ENCODE results near the gene ZDHHC5. TPM values are rescaled to one million over a fixed set of nuclear protein-coding genes. Genes with fewer than 3 reads are reported as not detected.

Gene ZDHHC5
- total and polyA plus RNA-seq, 12 donors = 22.3 to 56.5 (median 39.9) TPM

- no peak for ATAC-seq
- intact Hi-C loops (cut with DNase I) = loop anchor here in 2 of 10 donors (10.0 kb wide), 2 partner anchors 58 to 768 kb away; no protein-coding TSS in a partner anchor
- Histone ChIP-seq H3K27ac (no peak overlapping the region), H3K27me3 (no peaks in the 10 kb centered on the region), H3K4me3 (no peak overlapping the region), H3K9me3 (no peaks in the 10 kb centered on the region), H3K4me1 (peaks cover 2 to 25% (median 19%) of the 10 kb centered on the region in 9 donors), H3K36me3 (peaks cover 0 to 73% (median 20%) of the 10 kb centered on the region in 9 donors)
- WGBS, 2 donors = 70 to 88% methylated on average over 1 of the region's 1 CpG
- TF ChIP-seq CTCF (IDR thresholded peaks at IDR 0.05) = no peak
- DNase-seq = no peak
Measured at GRCh38 chr11:57746920-57747319, 79.0 kb downstream of the ZDHHC5 start.

Small RNA genes within 50 kb of the gene (microRNA-seq; reads per million reads assigned to microRNA genes)
- 7,407 to 10,140 reads per million in 2 donors for gene MIR130A

Other genes with a start within 250 kb of the ZDHHC5 start
- 10 to 100 TPM; 12.1 to 36.2 (median 19.8) TPM for gene SLC43A3, start 241.0 kb upstream of the ZDHHC5 start, total RNA-seq
- 10 to 100 TPM; 16.6 to 24.7 TPM for gene SLC43A3, start 241.0 kb upstream of the ZDHHC5 start, polyA plus RNA-seq
- 1 to 10 TPM in 3 of 10 donors, under 1 TPM in 7; 0.33 to 1.5 (median 0.87) TPM for gene RTN4RL2, start 207.6 kb upstream of the ZDHHC5 start, total RNA-seq
- 1 to 10 TPM in 1 of 2 donors, under 1 TPM in 1; 0.88 to 1.3 TPM for gene RTN4RL2, start 207.6 kb upstream of the ZDHHC5 start, polyA plus RNA-seq
- gene SLC43A1, start 152.4 kb upstream of the ZDHHC5 start, total RNA-seq = 1 to 10 TPM; 3.4 to 8.9 (median 4.7) TPM
- 10 to 100 TPM in 1 of 2 donors, 1 to 10 TPM in 1; 6.7 to 16.5 TPM for gene SLC43A1, start 152.4 kb upstream of the ZDHHC5 start, polyA plus RNA-seq
- gene TIMM10, start 137.4 kb upstream of the ZDHHC5 start, total RNA-seq = 10 to 100 TPM; 38.0 to 76.6 (median 51.5) TPM
- 100 to 1,000 TPM in 1 of 2 donors, 10 to 100 TPM in 1; 22.9 to 163 TPM for gene TIMM10, start 137.4 kb upstream of the ZDHHC5 start, polyA plus RNA-seq
- not detected for gene SMTNL1, start 130.5 kb upstream of the ZDHHC5 start, total RNA-seq
- not detected for gene SMTNL1, start 130.5 kb upstream of the ZDHHC5 start, polyA plus RNA-seq
- 100 to 1,000 TPM in 1 of 10 donors, 10 to 100 TPM in 8, 1 to 10 TPM in 1; 9.7 to 156 (median 17.7) TPM for gene UBE2L6, start 100.4 kb upstream of the ZDHHC5 start, total RNA-seq
- 10 to 100 TPM; 14.1 to 19.3 TPM for gene UBE2L6, start 100.4 kb upstream of the ZDHHC5 start, polyA plus RNA-seq
- 100 to 1,000 TPM in 4 of 10 donors, 10 to 100 TPM in 6; 39.8 to 197 (median 71.6) TPM for gene SERPING1, start 70.4 kb upstream of the ZDHHC5 start, total RNA-seq
- 100 to 1,000 TPM; 167 to 184 TPM for gene SERPING1, start 70.4 kb upstream of the ZDHHC5 start, polyA plus RNA-seq
- gene YPEL4, start 18.2 kb upstream of the ZDHHC5 start, total RNA-seq = 1 to 10 TPM in 2 of 10 donors, under 1 TPM in 7, not detected in 1; 0.17 to 1.1 (median 0.55) TPM
- gene YPEL4, start 18.2 kb upstream of the ZDHHC5 start, polyA plus RNA-seq = 1 to 10 TPM in 1 of 2 donors, under 1 TPM in 1; 0.43 to 3.4 TPM
- 1 to 10 TPM; 4.0 to 9.0 (median 7.1) TPM for gene CLP1, start 10.4 kb upstream of the ZDHHC5 start, total RNA-seq
- gene CLP1, start 10.4 kb upstream of the ZDHHC5 start, polyA plus RNA-seq = 1 to 10 TPM; 2.9 to 9.0 TPM
- gene MED19, start 44.1 kb downstream of the ZDHHC5 start, total RNA-seq = 1 to 10 TPM; 5.2 to 9.7 (median 8.4) TPM
- gene MED19, start 44.1 kb downstream of the ZDHHC5 start, polyA plus RNA-seq = 10 to 100 TPM in 1 of 2 donors, 1 to 10 TPM in 1; 5.2 to 18.3 TPM
- gene TMX2, start 44.5 kb downstream of the ZDHHC5 start, total RNA-seq = 100 to 1,000 TPM in 1 of 10 donors, 10 to 100 TPM in 9; 58.7 to 103 (median 69.0) TPM
- gene TMX2, start 44.5 kb downstream of the ZDHHC5 start, polyA plus RNA-seq = 100 to 1,000 TPM in 1 of 2 donors, 10 to 100 TPM in 1; 45.4 to 105 TPM
- gene SELENOH, start 73.4 kb downstream of the ZDHHC5 start, total RNA-seq = 10 to 100 TPM; 69.8 to 99.0 (median 77.5) TPM
- 10 to 100 TPM; 76.8 to 93.7 TPM for gene SELENOH, start 73.4 kb downstream of the ZDHHC5 start, polyA plus RNA-seq
- gene BTBD18, start 83.7 kb downstream of the ZDHHC5 start, total RNA-seq = not detected
- gene BTBD18, start 83.7 kb downstream of the ZDHHC5 start, polyA plus RNA-seq = not detected
- gene CTNND1, start 93.7 kb downstream of the ZDHHC5 start, total RNA-seq = 10 to 100 TPM; 56.7 to 85.6 (median 65.2) TPM
- gene CTNND1, start 93.7 kb downstream of the ZDHHC5 start, polyA plus RNA-seq = 10 to 100 TPM; 28.9 to 30.7 TPM